ENCODE data around the gene INTS6.
"Not testable (repeated sequence)": the region's sequence is repeated elsewhere in the genome, so short reads cannot be mapped to it uniquely, and the experiment has no call there.

Gene INTS6

DNA sequence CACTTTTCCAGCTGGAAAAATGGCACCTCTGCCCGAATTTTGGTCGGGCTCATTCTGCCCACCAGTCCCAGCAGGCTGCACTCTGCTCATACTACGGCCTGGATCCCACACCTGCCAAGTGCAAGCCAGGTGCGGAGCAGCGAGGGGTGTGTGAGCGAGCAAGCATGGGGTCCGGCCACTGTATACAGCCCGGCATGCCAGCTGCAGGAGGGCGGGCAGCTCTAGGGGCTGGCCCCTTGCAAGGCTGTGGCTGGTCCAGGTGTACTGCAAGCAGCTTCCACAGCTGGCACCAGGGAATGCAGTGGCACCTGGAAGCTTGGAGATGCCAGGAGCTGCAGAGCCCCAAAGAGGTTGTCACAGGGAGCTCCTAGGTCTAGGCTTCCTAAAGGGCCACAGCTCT is 2.7 kb upstream of the INTS6 start:
- DNase-seq: no peak

DNA sequence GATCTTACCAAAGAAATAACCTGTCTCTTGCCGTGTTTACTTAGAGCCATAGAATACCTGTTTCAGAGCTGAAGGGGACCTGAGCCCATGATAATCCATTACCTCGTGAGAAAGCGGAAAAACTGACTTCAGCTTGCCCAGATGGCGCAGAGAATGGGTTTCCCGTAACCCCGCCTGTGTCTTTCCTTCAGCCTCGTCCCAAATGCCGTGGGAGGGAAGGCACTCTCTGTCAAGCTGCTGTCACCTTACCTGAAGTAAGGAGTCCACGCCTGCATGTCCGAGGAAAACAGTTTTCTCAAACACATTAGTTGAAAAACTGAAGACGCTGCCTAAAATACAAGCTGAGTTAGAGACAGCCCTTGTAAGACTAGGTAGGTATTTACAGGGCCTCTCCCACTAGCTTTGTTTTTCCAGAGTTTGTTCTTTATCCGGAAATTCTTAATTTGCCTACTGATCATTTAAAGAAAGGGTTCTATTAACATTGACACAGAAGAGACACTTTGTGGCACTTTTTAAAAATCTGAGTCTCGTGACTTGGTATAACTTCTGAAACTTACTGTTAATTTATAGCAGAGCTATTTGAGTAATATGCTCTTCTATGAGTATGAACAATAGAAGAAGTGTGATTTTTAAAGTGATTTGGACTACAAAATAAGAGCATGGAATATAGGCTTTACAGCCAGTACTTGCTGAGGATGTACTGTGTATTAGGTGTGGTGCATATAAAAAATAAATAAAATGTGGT is 1.3 kb upstream of the INTS6 start:
- peak in 10 of 51 donors; percentile 2 to 64 (median 28) for DNase-seq

DNA sequence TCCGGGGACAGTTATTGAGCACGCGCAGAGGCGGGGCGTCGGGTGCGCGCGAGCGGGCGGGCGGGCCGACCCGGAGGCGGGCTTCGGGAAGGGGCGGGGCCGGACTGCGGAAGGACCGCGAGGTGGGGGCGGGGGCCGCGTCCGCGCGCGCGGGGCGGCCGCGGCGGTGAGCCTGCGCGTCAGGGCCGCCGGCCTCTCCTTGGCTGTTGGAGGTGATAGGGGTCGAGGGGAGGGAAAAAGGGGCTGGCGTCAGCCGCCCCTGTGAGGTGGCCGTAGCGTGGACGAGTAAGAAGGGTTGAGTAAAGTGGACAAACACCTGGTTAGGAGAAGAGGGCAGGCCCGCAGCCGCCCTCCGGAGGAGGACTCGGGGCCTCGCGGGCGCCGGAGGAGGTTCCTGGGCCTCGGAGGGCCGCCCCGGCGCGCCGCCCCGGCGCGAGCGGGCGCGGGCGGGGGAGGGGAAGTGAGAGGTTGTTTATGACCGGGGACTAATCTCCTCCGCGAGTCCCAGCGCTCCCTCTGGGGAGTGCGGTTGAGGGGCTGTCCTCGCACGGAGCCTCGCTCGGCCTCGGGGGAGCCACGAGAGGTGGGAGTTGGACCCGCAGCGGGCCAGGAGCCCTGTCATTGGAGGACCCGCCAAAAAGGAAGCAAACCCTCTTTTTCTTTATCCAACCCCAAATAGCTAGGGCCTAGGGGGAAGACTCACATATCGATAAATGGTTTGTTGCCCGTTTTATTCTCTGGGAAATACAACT is 547 bp upstream of the INTS6 start:
- DNase-seq: peak in 35 of 51 donors; percentile 56 to 99 (median 82)

DNA sequence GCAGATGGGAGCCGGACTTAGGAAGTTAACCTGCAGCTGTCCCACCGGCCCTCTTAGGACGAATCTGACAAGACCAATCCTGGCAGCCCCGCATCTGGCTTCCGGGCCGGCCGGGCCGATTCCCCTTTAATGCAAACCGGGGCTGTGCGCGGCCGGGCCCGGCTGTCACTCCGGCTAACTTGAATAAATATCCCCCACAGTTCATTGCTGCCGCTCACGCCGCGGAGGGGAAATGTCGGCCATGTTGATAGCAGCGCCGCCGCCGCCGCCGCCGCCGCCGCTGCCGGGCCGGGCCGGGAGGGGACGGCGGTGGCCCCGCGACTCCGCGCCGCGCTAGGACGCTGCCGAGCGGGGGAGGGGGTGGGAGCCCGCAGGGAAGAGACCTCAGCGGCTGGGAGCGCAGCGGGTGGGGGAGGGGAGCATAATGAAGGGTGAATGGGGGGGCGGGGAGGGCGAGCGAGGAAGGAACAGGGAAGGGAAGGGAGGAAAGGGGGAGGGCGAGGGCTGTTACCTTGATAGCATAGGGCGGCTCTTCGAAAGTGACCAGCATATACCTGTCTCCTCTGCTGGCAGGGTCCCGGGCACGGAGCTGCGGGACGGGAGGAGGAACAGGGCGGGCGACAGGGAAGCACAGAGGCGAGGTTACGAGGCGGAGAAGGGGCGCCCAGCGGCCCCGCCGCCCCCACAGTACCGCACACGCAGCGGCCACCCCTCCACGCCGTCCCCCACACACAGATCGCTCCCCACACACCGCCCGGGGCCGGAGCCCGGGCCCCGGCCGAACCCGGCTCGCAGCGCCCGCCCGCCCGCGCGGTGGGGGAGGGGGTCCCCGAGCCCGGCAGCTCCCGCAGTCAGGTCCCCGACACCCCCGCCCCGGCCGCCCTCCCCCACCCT is 1.1 kb downstream of the INTS6 start:
- DNase-seq: peak; percentile 30 to 91 (median 71)

DNA sequence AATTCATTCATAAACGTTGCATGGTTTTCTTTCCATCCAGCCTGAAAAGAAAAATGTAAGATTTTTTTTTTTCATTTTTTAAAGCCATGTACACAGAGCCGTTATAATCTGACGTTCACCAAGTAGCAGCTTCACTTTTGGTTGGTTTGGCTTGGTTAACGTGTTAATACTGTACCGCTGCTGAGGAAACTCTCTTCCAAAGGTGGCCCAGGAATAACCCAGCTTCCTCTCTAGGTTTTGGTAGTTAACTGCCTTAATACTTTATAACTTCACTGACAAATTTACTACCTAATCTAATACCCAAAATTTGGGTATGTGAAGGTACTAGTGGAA is 1.7 kb downstream of the INTS6 start:
- no peak for DNase-seq

DNA sequence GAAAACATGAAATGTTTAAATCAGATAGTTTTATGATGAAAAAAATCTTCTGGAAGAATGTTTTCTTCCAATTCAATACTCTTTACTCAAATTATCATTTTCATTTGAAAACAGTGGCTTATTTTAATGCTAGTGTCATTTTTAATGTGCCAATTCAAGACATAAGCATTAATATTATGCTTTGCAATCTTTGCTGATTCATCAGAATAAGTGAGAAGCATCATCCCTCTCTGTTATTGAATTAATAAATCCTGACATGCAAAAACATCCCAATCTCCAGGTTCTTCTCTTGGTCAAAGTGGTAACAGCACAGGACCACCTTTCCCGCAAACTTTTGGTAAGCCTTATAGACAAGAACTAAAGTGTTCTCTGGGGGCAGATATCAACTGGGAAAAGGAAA is 3.8 kb downstream of the INTS6 start:
- DNase-seq: no peak

DNA sequence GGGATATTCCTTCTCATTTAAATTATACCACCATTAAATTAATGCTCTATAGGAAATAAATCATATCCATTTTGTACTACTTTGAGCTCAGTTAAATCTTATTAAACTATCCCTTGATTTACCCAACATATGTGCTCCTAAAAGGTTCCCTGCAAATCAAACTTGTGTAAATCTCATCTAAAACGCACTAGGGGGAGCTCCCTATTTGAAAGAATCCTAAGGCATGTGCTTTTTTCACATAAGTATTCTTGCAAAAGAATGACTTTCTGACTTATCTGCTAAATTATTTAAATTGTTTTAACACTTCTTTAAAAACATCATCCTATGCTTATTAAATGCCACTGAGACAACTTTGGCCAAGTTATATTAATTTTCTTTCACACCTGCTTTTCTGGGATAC is 7.9 kb downstream of the INTS6 start:
- DNase-seq: no peak

DNA sequence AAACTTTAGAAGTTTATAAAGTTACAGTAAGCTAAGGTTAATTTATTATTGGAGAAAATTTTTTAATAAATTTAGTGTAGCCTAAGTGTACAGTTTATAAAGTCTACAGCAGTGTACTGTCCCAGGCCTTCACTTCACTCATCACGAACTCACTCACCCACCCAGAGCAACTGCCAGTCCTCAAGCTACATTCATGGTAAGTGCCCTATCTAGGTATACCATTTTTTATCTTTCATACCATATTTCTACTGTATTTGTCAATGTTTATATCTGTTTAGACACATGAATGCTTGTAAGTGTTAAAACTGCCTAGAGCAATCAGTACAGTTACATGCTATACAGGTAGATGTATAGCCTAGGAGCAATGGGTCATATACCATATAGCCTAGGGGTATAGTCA is 12.5 kb downstream of the INTS6 start:
- DNase-seq: no peak

DNA sequence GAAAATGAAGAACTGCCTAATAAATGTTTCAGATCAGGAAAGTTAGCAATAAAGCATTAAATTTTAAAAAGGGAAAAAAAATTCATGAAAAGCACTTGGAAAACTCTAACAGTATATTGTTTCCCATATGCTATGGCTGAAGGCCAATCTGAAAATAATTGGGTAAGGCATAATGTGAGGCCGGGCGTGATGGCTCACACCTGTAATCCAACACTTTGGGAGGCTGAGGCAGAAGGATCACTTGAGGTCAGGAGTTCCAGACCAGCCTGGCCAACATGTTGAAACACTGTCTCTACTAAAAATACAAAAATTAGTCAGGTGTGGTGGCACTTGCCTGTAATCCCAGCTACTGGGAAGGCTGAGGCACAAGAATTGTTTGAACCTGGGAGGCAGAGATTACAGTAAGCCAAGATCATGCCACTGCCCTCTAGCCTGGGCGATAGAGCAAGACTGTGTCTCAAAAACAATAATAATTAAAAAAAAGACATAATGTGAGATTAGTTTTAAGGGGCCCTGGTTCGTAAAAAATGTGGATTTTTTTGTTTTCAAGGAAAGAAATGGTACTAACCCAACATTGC is 15.2 kb downstream of the INTS6 start:
- DNase-seq: no peak

DNA sequence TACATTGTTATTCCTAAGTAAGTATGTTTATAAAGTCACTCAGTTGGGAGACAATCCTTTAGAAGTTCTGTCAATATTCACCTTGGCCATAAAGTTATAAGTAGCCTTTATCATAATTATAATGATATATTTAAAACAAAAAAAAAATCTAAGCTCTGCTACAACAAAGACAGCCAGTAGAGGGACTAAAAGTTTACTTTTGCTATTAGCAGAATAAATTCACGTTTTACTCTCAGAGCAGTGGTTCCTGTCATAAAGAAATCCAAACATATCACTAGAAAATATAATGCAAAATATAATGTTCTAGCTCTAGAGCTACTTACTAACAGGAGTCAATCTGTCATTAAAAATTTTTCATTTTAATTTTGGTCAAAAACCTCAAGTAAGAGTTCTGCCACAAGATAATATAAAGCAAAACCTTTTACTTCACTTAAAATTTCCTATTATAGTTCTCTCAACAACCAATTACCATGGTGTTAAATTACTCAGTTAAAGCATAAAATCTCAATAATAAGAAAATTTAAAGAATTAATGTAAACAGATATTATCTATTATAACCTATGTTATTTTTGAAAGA is 17.7 kb downstream of the INTS6 start:
- no peak for DNase-seq

DNA sequence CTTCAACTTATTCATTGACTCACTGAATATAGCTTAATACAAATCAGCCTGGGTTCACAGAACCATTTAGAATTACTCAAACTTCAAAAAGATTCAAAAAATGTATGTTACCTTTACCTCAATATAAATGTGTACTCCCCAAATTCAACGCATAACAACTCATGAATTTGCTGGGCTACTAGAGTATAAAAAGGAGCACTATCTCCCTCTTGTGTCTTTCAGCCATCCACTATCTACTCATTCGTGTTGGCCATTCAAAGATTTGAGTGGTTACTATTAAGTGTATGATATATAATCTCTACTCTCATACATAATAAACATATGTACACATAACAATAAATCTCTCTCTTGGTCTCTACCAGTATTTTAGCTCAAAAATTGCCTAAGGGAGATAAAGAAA is 20.3 kb downstream of the INTS6 start:
- DNase-seq: no peak

DNA sequence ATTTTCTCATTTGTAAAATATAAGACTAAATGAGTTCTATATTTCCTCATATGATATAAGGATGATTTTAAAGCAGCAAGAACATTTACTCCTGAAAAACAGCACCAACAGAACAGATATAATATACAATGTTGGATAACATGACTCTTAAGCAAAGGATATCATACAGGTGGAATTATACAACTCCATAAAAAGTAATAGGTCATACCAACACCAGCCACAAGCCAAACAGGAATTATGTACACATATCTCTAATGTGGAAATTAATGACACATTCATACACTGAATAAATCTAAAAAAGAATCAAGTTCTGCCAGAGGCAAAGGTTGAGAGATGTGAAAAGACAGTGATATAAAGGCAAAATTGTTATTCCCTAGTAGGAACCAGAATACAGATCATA is 25.9 kb downstream of the INTS6 start:
- DNase-seq: no peak

DNA sequence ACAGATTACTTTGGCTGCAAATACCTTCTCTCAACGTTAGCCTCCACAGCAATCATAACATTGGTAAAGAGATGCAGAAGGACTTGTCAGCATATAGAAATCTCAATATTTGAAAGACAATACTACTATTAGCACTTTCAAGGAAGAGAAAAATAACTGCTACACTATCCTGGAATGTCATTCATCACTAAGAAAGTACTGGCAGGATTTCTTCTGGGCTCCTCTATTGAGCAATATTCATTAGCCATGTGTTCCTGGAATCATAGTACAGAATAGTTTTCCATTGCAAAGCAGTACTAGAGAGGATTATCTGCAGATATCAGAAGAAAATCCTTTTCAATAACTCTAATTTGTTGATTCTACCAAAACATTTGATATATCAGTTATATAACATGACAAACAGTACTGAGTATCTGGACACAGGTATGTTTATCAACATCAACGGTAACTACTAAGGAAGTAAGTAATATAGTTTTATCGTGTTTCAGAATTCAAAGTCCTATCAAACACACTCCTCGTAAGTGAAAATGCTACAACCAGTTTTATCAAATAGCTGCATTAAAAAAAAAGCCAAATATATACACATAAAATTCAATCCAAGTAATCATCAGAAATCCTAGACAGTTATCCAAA is 27.3 kb downstream of the INTS6 start:
- no peak for DNase-seq

DNA sequence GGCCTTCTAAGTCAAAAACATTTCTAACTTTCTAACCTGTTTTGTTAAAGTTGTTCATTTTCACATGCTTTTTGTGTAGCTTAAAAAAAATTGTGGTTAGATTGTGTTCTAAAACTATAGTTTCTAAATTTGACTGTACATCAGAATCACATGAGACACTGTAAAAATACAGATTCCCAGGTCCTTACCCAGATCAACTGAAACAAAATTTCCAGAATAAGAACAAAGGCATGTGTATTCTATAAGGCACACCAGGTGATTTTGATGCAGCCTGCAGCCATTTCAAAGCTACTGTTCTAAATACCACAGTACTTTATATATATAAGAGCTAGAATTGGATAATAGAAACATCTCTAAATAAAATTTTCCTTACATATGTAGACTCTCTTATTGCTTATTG is 29.1 kb downstream of the INTS6 start:
- DNase-seq: no peak

DNA sequence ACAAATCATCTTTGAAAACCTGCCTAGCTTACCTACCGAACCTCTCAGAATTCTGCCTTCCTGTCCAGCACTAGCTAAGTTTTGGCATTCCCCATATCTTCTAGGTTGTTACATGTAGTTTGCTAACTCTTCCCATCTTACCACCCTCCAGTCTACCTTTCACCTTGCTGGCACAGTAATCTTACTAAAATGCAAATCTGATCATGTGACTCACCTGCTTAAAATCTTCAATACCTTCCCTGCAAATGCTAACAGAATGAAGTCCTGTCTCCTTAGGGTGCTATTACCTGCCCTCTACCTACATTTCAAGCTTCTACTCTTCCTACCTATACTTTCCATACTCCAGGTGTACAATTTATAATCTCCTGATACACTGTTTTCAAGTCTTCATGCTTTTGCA is 30.4 kb downstream of the INTS6 start:
- DNase-seq: no peak

DNA sequence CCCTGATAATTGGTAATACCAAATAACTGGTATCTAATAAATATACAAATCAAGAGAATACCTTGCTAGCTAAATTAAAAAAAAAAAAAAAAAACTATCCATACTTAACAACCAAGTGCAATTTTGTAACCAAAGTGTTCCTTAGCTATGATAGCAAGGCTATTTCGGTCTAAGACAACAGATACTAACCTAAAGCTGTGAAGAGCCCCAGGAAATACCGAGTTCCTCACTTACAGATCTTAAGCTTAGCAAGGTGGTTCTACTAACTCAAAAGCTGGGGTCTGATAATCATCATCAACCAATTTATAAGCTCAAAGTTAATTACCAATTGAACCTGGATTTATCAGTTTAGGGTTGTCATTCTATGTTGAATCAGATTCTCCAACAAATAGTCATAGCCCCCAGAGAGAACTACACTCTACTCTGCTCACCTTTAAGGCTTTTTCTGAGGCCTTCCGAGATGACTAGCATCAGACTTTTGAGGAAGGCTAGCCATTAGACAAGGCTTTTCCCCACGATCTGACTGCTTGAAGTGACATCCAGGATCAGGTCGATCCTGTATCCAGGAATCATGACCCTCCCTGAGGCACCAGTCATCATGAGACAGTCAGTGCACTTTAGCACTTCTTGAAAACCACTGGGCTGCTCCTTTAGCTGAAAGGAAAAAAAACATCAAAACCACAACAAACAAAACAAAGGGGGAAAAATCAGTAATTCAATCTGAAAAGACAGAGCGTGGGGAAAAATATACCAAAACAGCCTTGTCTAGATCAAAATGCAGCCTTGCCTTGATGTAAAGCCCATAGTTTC is 31.9 kb downstream of the INTS6 start:
- no peak for DNase-seq

DNA sequence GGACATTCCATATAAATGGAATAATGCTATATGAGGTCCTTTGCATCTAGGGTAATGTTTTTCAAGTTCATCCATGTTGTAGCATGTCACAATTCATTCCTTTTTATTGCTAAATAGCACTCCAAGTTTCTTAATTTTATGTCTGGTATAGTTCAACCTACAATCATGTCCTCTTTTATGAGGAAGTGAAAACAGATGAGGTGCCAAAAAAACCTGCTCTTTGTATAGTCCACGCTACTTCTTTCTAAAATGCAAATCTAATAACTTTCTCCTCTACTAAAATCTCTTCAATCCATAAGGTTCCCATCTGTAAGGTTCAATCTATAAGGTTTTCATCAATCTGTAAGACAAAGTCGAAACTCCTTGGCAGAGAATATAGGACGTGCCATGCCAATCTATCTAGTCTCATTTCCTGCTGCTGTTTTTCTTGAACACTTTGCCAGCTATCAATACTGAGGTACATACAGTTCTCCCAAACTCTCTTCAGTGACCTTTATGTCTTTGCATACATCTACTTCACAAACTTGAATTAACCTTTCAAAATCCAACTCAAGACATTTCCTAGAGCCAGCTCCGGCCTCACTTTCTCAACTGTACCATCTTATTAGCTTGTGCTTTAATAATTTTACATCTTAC is 33.7 kb downstream of the INTS6 start:
- no peak for DNase-seq

DNA sequence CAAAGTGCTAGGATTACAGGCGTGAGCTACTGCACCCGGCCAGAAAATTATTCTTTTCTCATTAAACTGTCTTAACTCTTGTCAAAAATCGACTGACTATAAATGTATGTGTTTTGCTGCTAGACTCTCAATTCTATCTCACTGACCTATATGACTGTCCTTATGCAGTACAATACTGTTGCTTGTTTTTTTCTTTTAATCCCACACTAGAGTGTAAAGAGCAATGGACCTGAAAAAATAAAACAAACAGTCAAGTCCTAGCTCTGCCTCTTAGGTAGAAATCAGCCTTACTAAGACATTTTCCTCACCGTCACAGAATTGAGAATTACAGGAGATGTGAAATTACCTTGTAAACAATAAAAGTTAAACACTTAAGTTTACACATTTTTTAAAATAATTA is 35.1 kb downstream of the INTS6 start:
- DNase-seq: no peak

DNA sequence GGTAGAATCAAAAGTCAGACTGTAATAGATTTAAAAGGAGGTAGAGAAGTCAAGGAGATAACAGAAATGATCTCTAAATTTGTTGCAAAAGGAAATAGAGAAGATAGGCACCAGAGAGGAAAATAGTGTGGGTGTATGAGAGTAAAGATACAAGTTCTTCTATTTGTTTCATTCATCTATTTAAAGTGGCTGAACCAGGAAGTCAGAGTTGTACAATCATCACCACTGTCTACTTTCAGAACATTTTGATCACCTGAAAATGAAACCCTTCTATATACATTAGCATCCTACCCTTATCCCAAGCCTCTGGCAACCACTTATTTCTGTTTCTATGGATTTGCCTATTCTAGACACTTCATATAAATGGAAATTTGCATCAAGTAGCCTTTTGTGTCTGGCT is 36.7 kb downstream of the INTS6 start:
- no peak for DNase-seq

DNA sequence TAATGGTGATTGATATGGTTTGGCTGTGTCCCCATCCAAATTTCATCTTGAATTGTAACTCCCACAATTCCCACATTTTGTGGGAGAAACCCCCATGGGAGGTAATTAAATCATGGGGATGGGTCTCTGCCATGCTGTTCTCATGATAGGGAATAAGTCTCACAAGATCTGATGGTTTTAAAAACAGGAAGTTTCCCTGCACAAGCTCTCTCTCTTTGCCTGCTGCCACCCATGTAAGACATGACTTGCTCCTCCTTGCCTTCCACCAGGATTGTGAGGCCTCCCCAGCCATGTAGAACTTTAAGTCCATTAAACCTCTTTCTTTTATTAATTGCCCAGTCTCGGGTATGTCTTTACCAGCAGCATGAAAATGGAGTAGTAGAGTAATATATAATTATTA is 37.5 kb downstream of the INTS6 start:
- not testable (repeated sequence) for DNase-seq
